ENCODE measurements around the gene OR10P1. TPM values are rescaled to one million over a fixed set of nuclear protein-coding genes. Genes with fewer than 3 reads are reported as not detected.

Gene OR10P1
- total and polyA plus RNA-seq, 2 of the 4 experiments (the other 2 are of a cell fraction): not detected

DNA sequence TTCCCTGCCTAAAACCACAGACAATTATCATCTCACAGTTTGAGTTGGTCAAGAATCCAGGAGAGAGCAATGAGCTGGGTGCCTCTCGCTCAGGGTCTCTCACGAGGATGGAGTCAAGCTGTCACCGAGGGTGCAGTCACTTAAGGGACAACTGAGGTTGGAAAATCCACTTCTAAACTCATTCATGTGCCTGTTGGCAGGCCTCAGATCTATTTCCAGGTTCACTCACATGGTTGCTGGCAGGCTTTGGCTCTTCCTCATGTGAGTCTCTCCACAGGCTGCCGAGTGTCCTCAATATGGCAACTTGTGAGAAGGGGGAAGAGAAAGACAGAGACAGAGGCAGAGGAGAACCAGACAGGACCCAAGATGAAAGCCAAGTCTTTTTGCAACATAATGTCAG lies 10.5 kb upstream of the OR10P1 start:
- no peaks in the 10 kb centered on the region for H3K9me3 ChIP-seq (ENCODE audit: control insufficient read depth, insufficient read depth, low read length)
- H3K9me1 ChIP-seq (ENCODE audit: insufficient read depth, low read length): no peaks in the 10 kb centered on the region
- dilution Hi-C loops (cut with HindIII; ENCODE audit: low sequenced_read_pairs, unreplicated experiment): no loop called here
- H4K5ac ChIP-seq (ENCODE audit: low read depth, low read length): no peak overlapping the region
- no CpG with 5 or more reads among the region's 4 CpGs for WGBS, 2 experiments (ENCODE audit: extremely low coverage in 2 of 2, insufficient read length in 1 of 2)
- H3K36me3 ChIP-seq (ENCODE audit: control insufficient read depth, insufficient read depth, low read length): no peaks in the 10 kb centered on the region
- DNase-seq: no peak
- peaks cover 14% of the 10 kb centered on the region for H3K27me3 ChIP-seq (ENCODE audit: control insufficient read depth, insufficient read depth, low read length)
- H2AK9ac ChIP-seq (replicated peaks; ENCODE audit: low read depth, low read length, poor library complexity): no peak overlapping the region
- no peak overlapping the region for H2AK5ac ChIP-seq (ENCODE audit: low read depth, low read length)
- no peak overlapping the region for H3K4me3 ChIP-seq (ENCODE audit: insufficient read depth, low read depth, low read length)
- H3K56ac ChIP-seq (ENCODE audit: extremely low read depth, insufficient read depth, low read length): no peak overlapping the region
- no peak overlapping the region for H2BK120ac ChIP-seq (ENCODE audit: low read depth, low read length)
- no TSS peak for BruUV-seq (replicated peaks)
- ATAC-seq (ENCODE audit: low read depth): no peak
- POLR2A ChIA-PET (ENCODE audit: unreplicated experiment): no interaction called here
- H3K4me2 ChIP-seq (ENCODE audit: low read depth, low read length): no peak overlapping the region
- TF ChIP-seq MXI1 (IDR thresholded peaks at IDR 0.05; ENCODE audit: borderline replicate concordance, low read depth, low read length) (no peak), MAFK (IDR thresholded peaks at IDR 0.05; ENCODE audit: low read depth, low read length) (no peak), MAZ (IDR thresholded peaks at IDR 0.05; ENCODE audit: borderline replicate concordance, low read depth, low read length) (no peak), FOS (IDR thresholded peaks at IDR 0.05; ENCODE audit: low read depth, low read length) (no peak)
- no peaks in the 10 kb centered on the region for H4K20me1 ChIP-seq (ENCODE audit: insufficient read depth, low read length)
- CTCF ChIA-PET: interaction anchor here (0.9 kb wide), 1 partner anchor 437 kb away, joined by 3 read pairs; no protein-coding TSS in a partner anchor
- H4K8ac ChIP-seq (ENCODE audit: low read depth in 2 of 2, low read length in 2 of 2): no peak overlapping the region
- no peak overlapping the region for H3K18ac ChIP-seq (ENCODE audit: low read depth, low read length)
- intact Hi-C loops (cut with micrococcal nuclease): no loop called here
- no peaks in the 10 kb centered on the region for H3K4me1 ChIP-seq (ENCODE audit: control insufficient read depth, insufficient read depth, low read length)
- no peak overlapping the region for H4K91ac ChIP-seq (ENCODE audit: insufficient read depth, low read depth, low read length)
- no peak overlapping the region for H2BK20ac ChIP-seq (ENCODE audit: low read depth, low read length)
- no peak overlapping the region for H2BK5ac ChIP-seq (ENCODE audit: low read depth, low read length, poor library complexity, severe bottlenecking)
- H2AFZ ChIP-seq (replicated peaks; ENCODE audit: low read length, poor library complexity): no peak overlapping the region
- H3K14ac ChIP-seq (replicated peaks; ENCODE audit: low read depth, low read length): no peak overlapping the region
- no peak overlapping the region for H2BK15ac ChIP-seq (ENCODE audit: low read depth, low read length)
- no peak overlapping the region for H3K4ac ChIP-seq (ENCODE audit: low read depth, low read length)
- H3K23ac ChIP-seq (ENCODE audit: low read depth, low read length): no peak overlapping the region
- no peak overlapping the region for H3K27ac ChIP-seq (ENCODE audit: insufficient read depth, low read length)
- in situ Hi-C loops (cut with MboI; ENCODE audit: low sequenced_read_pairs): no loop called here
- H3K9ac ChIP-seq (ENCODE audit: low read depth, low read length): no peak overlapping the region
- no peaks in the 10 kb centered on the region for H3K79me1 ChIP-seq (ENCODE audit: low read depth in 1 of 2, low read length in 2 of 2)
